K562 (cell line): ENCODE measurements around the gene BMF. TPM values are rescaled to one million over a fixed set of nuclear protein-coding genes. Genes with fewer than 3 reads are reported as not detected.

Source experiments
- BCL6 ChIP-seq: fragments of 250-450 bp; sonication (Bioruptor Pico); IDR thresholded peaks from 2 replicates; pipeline ENCODE4 v1.4.0; 2020
- BHLHE40 ChIP-seq: IDR thresholded peaks from 2 replicates; pipeline ENCODE4 v1.6.1; 2011; ENCODE audit warnings: low read length, improper control_type of control experiment
- HDGF ChIP-seq: fragments of 450-650 bp; IDR thresholded peaks from 2 replicates; pipeline ENCODE4 v1.6.1; 2016
- HMG20A ChIP-seq: fragments of 450-650 bp; formaldehyde crosslinking; conservative IDR thresholded peaks from 2 replicates; pipeline ENCODE4 v1.4.0; 2020; ENCODE audit warnings: mild to moderate bottlenecking, mixed read lengths
- MCM3 ChIP-seq: fragments of 450-650 bp; IDR thresholded peaks from 2 replicates; pipeline ENCODE4 v1.6.1; 2016
- MTF1 ChIP-seq: fragments of 250-450 bp; sonication (Bioruptor Pico); IDR thresholded peaks from 2 replicates; pipeline ENCODE4 v1.9.0; 2021; ENCODE audit warnings: moderate library complexity, mild to moderate bottlenecking, inconsistent platforms, borderline replicate concordance
- NCOA2 ChIP-seq, 2 experiments: fragments of 450-650 bp; IDR thresholded peaks; 2 replicates each; pipeline ENCODE4 v1.6.1; 2018; ENCODE audit warnings: mild to moderate bottlenecking in 2 of 2, moderate library complexity in 1 of 2; ENCODE audit not compliant: partially characterized antibody in 2 of 2
- NR1H2 ChIP-seq: sonication (generic); formaldehyde crosslinking; IDR thresholded peaks from 2 replicates; pipeline ENCODE4 v1.4.0; 2020; ENCODE audit warnings: mild to moderate bottlenecking, missing genetic modification reagents
- NR4A1 ChIP-seq, 2 experiments: fragments of 250-450 bp in 1 of 2; fragments of 450-650 bp in 1 of 2; sonication (Bioruptor Pico) in 1 of 2; IDR thresholded peaks; 2 replicates each; pipeline versions ENCODE4 v1.4.0 to v1.6.1; 2016 to 2020; ENCODE audit warnings: mild to moderate bottlenecking in 2 of 2, missing compliant biosample characterization in 1 of 2, missing genetic modification characterization in 1 of 2, moderate library complexity in 1 of 2
- PHB2 ChIP-seq: fragments of 450-650 bp; IDR thresholded peaks from 2 replicates; pipeline ENCODE4 v1.6.1; 2017; ENCODE audit warnings: low read depth
- PRPF4 ChIP-seq: fragments of 200-400 bp; formaldehyde crosslinking; IDR thresholded peaks from one replicate; pipeline ENCODE4 v1.6.1; 2017; ENCODE audit warnings: low read length, low read depth, mild to moderate bottlenecking; ENCODE audit not compliant: insufficient read depth, poor library complexity, severe bottlenecking
- PTTG1 ChIP-seq: fragments of 450-650 bp; IDR thresholded peaks from 2 replicates; pipeline ENCODE4 v1.6.1; 2016; ENCODE audit warnings: low read depth, mild to moderate bottlenecking, missing genetic modification characterization, missing compliant biosample characterization
- SIX5 ChIP-seq, 2 experiments: IDR thresholded peaks; 2 replicates each; pipeline ENCODE4 v1.6.1; 2011; ENCODE audit warnings: low read length in 2 of 2, borderline replicate concordance in 1 of 2, low read depth in 1 of 2, mild to moderate bottlenecking in 1 of 2, moderate library complexity in 1 of 2; ENCODE audit not compliant: insufficient read depth in 1 of 2
- ZKSCAN3 ChIP-seq: fragments of 250-450 bp; sonication (Bioruptor Pico); IDR thresholded peaks from 2 replicates; pipeline ENCODE4 v1.4.0; 2020
- polyA plus RNA-seq, 8 experiments: library from polyadenylated mRNA; depleted of rRNA in 4 of 8; stranded (reverse) in 5 of 8; unstranded in 3 of 8; fragments of >200 nt; fragmentation: Nextera tagmentation in 2 of 8; fragmentation: Illumina TruSeq in 1 of 8; extraction: Ambion mirVana in 2 of 8; extraction: Trizol in 1 of 8; gene quantifications; 2 replicates each; pipeline versions ENCODE4 v1.2.1 to v1.2.3, GENCODE V29; 2011 to 2014; ENCODE audit warnings: inconsistent platforms in 1 of 8, missing spikeins in 1 of 8
- total RNA-seq, 7 experiments: library from RNA; depleted of rRNA in 6 of 7; stranded (reverse); fragments of >200 nt in 6 of 7; fragmentation: Illumina TruSeq in 2 of 7; extraction: Trizol in 2 of 7; gene quantifications; 2 replicates each; pipeline versions ENCODE4 v1.2.1 to v1.2.3, GENCODE V29; 2011 to 2021; ENCODE audit warnings: low replicate concordance in 1 of 7
- TF ChIP-seq, protein P1 (sequence below): fragments of 450-650 bp; IDR thresholded peaks from 2 replicates; pipeline ENCODE4 v1.6.1; 2016; ENCODE audit warnings: mild to moderate bottlenecking
- TF ChIP-seq, protein P2 (sequence below): fragments of 250-450 bp; sonication (Bioruptor Pico); IDR thresholded peaks from 2 replicates; pipeline ENCODE4 v1.5.0; 2021; ENCODE audit warnings: mild to moderate bottlenecking, moderate library complexity
- TF ChIP-seq, protein P3 (sequence below): fragments of 250-450 bp; sonication (Bioruptor Pico); IDR thresholded peaks from 2 replicates; pipeline ENCODE4 v1.5.0; 2021
- TF ChIP-seq, protein P4 (sequence below): sonication (generic); formaldehyde crosslinking; IDR thresholded peaks from 2 replicates; pipeline ENCODE4 v1.4.0; 2020; ENCODE audit warnings: mild to moderate bottlenecking, missing genetic modification reagents

BMF gene
- total and polyA plus RNA-seq, 9 of the 15 experiments (the other 6 are each of a cell fraction or from before 2014, with no cell fraction given), result 0.25 to 0.91 (median 0.59) TPM; not detected in 2

DNA sequence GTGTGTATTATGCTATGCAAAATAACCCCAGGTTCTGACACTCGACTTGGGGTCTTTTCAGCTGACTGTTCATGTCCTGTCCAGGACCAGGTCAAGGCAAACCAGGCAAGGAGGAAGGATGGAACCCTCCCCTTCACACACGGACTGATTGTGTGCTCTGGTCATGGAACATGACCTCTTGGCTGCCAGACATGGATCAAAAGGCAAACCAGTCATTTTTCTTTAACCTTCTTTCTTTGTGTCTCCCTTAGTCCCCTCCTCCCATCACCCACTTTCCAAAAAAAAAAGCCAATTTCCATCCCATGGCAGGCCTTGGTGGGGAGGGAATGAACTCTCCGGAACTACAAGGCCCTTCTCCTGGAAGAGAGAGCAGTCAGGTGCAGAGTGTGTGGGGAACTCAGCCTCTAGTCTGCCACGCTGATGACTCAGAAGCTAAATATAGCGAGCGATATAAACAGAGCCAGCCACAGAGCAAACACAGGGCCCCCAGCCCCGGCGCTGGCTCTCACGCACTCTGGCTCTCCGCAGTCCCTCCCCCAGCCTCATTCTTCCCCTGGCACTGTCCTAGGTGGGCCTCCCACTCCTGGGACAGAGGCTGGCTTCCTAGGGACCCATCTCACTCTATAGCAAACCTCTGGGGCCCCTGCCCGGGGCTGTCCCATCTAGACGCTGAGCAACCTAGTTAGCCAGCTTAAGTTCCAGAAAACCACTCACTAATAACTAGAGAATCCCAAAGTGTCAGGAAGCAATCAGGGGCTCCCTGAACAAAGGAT lies 10.0 kb downstream of the BMF start (continued):
- TF ChIP-seq, protein P1, sequence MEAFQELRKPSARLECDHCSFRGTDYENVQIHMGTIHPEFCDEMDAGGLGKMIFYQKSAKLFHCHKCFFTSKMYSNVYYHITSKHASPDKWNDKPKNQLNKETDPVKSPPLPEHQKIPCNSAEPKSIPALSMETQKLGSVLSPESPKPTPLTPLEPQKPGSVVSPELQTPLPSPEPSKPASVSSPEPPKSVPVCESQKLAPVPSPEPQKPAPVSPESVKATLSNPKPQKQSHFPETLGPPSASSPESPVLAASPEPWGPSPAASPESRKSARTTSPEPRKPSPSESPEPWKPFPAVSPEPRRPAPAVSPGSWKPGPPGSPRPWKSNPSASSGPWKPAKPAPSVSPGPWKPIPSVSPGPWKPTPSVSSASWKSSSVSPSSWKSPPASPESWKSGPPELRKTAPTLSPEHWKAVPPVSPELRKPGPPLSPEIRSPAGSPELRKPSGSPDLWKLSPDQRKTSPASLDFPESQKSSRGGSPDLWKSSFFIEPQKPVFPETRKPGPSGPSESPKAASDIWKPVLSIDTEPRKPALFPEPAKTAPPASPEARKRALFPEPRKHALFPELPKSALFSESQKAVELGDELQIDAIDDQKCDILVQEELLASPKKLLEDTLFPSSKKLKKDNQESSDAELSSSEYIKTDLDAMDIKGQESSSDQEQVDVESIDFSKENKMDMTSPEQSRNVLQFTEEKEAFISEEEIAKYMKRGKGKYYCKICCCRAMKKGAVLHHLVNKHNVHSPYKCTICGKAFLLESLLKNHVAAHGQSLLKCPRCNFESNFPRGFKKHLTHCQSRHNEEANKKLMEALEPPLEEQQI, result no peak
- TF ChIP-seq PRPF4, result no peak
- 0 out of 2 replicates have a peak, but pooled peaks have one; percentile 9 for TF ChIP-seq PTTG1 (tag)
- no peak for TF ChIP-seq HMG20A (CRISPR knock-in tag)
- no peak for TF ChIP-seq NCOA2 (IDR thresholded peaks at IDR 0.05; ENCODE audit: partially characterized antibody in 2 of 2)
- TF ChIP-seq, protein P2, sequence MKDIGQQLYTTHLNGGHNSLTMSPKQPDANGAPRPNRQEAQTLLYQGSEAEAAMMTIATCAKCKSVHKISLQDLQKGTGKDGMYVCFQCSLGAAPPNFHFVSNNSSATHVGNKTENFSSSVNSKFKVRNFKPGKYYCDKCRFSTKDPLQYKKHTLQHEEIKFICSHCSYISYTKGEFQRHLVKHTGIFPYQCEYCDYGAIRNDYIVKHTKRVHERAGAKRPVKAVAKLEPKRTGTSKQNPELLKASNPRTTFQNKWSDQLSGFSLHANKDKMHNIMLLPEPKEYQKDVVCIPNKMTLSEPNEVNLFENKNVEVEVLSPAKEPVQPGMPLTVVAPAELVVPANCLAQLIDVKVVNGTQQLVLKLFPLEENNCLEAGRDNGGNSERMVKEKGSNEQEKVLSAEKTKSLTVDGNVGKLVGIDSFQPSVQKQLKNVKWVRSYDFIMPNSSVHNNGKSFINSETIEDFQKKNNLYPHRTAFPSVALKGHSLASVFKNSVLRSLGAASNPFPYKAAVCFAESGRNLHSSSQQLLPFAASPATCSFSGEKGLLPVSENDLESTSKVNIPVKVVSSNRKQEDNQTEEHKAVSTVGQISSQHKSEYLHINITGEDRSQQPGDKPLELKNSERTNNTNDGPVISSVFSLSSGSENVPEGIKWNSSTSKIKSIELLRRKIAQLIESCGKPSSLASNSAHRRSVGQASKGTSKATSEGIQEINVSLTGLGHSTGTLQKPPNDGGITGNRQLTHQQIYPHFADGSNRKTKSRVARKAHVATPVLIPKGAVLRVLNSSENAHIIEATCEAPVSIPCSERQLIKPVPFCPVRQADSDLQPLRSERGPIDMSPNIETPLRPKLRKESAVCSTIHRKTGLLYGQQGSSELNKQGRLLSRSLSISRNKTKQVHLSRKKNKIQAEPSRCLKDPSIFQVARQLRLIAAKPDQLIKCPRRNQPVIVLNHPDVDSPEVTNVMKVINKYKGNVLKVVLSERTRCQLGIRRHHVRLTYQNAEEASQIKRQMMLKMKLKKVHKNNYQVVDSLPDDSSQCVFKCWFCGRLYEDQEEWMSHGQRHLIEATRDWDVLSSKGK (CRISPR knock-in tag), result no peak
- no peak for TF ChIP-seq MTF1 (CRISPR knock-in tag)
- no peak for TF ChIP-seq BCL6 (CRISPR knock-in tag)
- no peak for TF ChIP-seq NR1H2 (CRISPR knock-in tag)
- TF ChIP-seq NR4A1 (CRISPR knock-in tag; IDR thresholded peaks at IDR 0.05), result no peak
- no peak; the same call in 1 of the 2 replicates for TF ChIP-seq NR4A1 (tag; IDR thresholded peaks at IDR 0.05)
- TF ChIP-seq, protein P3, sequence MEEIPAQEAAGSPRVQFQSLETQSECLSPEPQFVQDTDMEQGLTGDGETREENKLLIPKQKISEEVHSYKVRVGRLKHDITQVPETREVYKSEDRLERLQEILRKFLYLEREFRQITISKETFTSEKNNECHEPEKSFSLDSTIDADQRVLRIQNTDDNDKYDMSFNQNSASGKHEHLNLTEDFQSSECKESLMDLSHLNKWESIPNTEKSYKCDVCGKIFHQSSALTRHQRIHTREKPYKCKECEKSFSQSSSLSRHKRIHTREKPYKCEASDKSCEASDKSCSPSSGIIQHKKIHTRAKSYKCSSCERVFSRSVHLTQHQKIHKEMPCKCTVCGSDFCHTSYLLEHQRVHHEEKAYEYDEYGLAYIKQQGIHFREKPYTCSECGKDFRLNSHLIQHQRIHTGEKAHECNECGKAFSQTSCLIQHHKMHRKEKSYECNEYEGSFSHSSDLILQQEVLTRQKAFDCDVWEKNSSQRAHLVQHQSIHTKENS, result no peak
- TF ChIP-seq ZKSCAN3 (CRISPR knock-in tag), result no peak
- TF ChIP-seq PHB2, result no peak
- TF ChIP-seq HDGF, result peak; percentile 70; the same call in 1 of the 2 replicates
- TF ChIP-seq BHLHE40, result peak; percentile 88
- TF ChIP-seq SIX5 (IDR thresholded peaks at IDR 0.05; ENCODE audit: borderline replicate concordance in 1 of 2, insufficient read depth in 1 of 2, low read depth in 1 of 2, low read length in 2 of 2), result no peak
- TF ChIP-seq, protein P4, sequence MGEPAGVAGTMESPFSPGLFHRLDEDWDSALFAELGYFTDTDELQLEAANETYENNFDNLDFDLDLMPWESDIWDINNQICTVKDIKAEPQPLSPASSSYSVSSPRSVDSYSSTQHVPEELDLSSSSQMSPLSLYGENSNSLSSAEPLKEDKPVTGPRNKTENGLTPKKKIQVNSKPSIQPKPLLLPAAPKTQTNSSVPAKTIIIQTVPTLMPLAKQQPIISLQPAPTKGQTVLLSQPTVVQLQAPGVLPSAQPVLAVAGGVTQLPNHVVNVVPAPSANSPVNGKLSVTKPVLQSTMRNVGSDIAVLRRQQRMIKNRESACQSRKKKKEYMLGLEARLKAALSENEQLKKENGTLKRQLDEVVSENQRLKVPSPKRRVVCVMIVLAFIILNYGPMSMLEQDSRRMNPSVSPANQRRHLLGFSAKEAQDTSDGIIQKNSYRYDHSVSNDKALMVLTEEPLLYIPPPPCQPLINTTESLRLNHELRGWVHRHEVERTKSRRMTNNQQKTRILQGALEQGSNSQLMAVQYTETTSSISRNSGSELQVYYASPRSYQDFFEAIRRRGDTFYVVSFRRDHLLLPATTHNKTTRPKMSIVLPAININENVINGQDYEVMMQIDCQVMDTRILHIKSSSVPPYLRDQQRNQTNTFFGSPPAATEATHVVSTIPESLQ (CRISPR knock-in tag), result no peak
- no peak for TF ChIP-seq MCM3
